Prostate gland (tissue), 2 donors: ENCODE results near the gene IGLL5. TPM values are rescaled to one million over a fixed set of nuclear protein-coding genes. Genes with fewer than 3 reads are reported as not detected.
A peak's percentile ranks its signal among the peaks of the same experiment; 100 is the strongest.

Source experiments
- DNase-seq: peaks from one replicate; pipeline ENCODE4 v3.0.0-alpha.2; 2019; ENCODE audit warnings: low spot score
- H3K27ac ChIP-seq, 2 donors: fragments of 200-600 bp; sonication (generic); 2 replicates each; pipeline ENCODE4 v1.5.1; 2017 to 2019
- H3K27me3 ChIP-seq: fragments of 200-600 bp; sonication (generic); replicated peaks from 2 replicates; pipeline ENCODE4 v1.5.1; 2019; ENCODE audit not compliant: insufficient read depth
- H3K36me3 ChIP-seq, 2 donors: fragments of 200-600 bp; sonication (generic); 1 replicate in 1 of 2; 2 replicates in 1 of 2; pipeline versions ENCODE4 v1.5.1 to v1.8.1; 2017 to 2019
- H3K4me1 ChIP-seq: fragments of 200-600 bp; sonication (generic); replicated peaks from 2 replicates; pipeline ENCODE4 v1.5.1; 2019
- H3K4me3 ChIP-seq, 2 donors: fragments of 200-600 bp; sonication (generic); 2 replicates each; pipeline ENCODE4 v1.5.1; 2017 to 2019
- H3K9me3 ChIP-seq: fragments of 200-600 bp; sonication (generic); 2 replicates; pipeline ENCODE4 v1.5.1; 2017
- POLR2A ChIP-seq: fragments of 450-650 bp; IDR thresholded peaks from one replicate; pipeline ENCODE4 v1.6.1; 2016; ENCODE audit warnings: antibody characterized with exemption, mild to moderate bottlenecking
- POLR2AphosphoS5 ChIP-seq: sonication (generic); formaldehyde crosslinking; IDR thresholded peaks from one replicate; pipeline ENCODE4 v1.6.1; 2017; ENCODE audit warnings: antibody characterized with exemption
- WGBS: methylation state at CpG from one replicate; pipeline ENCODE4 v1.1.5; 2018; 5-methylcytosine and 5-hydroxymethylcytosine counted together
- intact Hi-C: fragments of 100-400 bp; cut with DNase I; formaldehyde crosslinking; loops from one replicate; pipeline ENCODE4 v1.14.2; 2022
- microRNA-seq: library from miRNA; unstranded; fragments of <30 nt; microRNA quantifications from one replicate; pipeline ENCODE4, GENCODE V29; 2016
- small RNA-seq, 2 donors: library from RNA; depleted of rRNA; stranded (forward); fragments of <200 nt; gene quantifications; one replicate each; pipeline ENCODE3, GENCODE V24; 2016
- total RNA-seq, 2 donors: library from RNA; depleted of rRNA; stranded (reverse); fragments of >200 nt; gene quantifications; one replicate each; pipeline ENCODE4 v1.1.0, GENCODE V29; 2016
- TF ChIP-seq, protein P1 (sequence below), 4 experiments: fragments of 200-600 bp in 2 of 4; fragments of 450-650 bp in 2 of 4; sonication (generic) in 2 of 4; IDR thresholded peaks; 1 replicate in 3 of 4; 2 replicates in 1 of 4; pipeline ENCODE4 v1.5.1; 2016 to 2019; ENCODE audit warnings: antibody characterized with exemption in 4 of 4, mild to moderate bottlenecking in 2 of 4, moderate library complexity in 2 of 4

IGLL5 gene
- total RNA-seq, 2 donors from 2014 or later, result not detected

DNA sequence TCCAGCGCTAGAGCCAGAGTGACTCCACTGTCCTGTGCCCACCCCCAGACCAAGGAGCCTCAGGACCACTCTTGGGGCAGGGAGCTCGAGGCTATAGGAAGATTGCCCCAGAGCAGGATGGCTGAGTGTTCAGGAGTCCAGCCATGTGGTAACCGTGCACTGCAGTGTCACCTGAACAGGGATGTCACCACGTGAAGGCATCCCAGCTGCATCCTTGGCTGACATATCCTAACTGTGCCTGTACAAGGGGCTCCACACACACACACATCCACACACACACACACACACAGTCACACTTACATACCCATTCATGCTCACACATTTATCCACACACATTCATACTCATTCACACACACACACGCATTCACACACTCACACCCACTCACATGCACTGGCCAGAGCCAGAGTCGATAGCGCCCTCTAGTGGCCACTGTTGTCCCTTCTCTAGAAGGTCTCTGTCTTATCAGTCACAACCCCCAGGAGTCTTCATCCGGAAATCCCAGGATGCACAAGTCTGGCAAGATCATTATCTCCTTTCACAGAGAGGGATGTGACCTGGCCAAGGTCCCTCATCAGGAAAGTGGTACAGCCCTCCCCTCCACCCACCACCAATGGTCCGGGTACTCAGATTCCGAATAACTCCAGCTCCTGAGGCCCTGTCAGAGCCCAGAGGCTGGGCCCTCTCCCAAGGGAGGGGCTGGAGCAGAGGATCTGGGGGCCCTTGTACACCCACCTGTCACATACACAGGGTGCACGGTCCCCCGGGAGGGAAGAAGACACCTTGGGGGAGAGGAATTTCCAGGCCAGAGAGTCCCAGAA is 55.1 kb downstream of the IGLL5 start:
- H3K9me3 ChIP-seq, result no peaks in the 10 kb centered on the region
- no peaks in the 10 kb centered on the region for H3K36me3 ChIP-seq
- no peaks in the 10 kb centered on the region for H3K4me1 ChIP-seq
- H3K4me3 ChIP-seq, result no peak overlapping the region
- intact Hi-C loops, result no loop called here
- DNase-seq, result no peak
- no peaks in the 10 kb centered on the region for H3K27me3 ChIP-seq
- no peak overlapping the region for H3K27ac ChIP-seq
- TF ChIP-seq, protein P1, sequence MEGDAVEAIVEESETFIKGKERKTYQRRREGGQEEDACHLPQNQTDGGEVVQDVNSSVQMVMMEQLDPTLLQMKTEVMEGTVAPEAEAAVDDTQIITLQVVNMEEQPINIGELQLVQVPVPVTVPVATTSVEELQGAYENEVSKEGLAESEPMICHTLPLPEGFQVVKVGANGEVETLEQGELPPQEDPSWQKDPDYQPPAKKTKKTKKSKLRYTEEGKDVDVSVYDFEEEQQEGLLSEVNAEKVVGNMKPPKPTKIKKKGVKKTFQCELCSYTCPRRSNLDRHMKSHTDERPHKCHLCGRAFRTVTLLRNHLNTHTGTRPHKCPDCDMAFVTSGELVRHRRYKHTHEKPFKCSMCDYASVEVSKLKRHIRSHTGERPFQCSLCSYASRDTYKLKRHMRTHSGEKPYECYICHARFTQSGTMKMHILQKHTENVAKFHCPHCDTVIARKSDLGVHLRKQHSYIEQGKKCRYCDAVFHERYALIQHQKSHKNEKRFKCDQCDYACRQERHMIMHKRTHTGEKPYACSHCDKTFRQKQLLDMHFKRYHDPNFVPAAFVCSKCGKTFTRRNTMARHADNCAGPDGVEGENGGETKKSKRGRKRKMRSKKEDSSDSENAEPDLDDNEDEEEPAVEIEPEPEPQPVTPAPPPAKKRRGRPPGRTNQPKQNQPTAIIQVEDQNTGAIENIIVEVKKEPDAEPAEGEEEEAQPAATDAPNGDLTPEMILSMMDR (IDR thresholded peaks at IDR 0.05), result peak in 3 of 4 experiments; percentile 50 to 68 (median 52)
- TF ChIP-seq POLR2A, result no peak
- WGBS, result 54% methylated on average over 12 of the region's 12 CpGs

DNA sequence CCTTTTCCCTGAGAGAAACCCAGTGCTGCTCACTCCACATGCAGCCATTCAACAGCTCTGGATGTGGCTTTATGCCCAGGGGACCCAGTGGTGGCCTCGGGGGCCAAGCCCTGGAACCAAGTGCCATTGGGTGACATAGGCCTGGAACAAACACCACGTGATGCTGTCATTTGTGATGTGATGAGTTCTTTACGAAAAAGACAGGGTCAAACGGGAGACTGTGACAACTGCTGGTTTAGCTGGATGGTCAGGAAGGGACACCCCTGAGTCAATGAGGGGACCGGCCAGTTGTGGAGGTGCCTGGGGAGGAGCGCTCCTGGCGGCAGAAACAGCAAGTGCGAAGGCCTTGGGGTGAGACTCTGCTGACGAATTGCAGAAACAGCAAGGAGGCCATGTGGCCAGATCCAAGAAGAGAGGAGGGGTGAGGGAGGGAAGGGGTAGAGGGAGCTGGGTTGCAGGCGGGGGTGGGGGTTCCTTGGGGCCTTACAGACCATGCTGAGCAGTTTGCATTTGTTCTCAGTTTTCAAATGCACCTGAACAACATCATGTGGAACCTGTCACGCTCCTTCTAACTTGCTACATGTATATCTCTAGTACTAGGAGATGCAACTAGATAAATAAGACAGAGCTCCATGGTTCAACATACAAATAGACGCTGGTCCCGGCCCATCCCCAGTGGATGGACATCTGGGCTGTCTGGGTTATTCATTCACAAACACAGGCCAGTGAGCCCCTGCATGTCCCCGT is 56.1 kb downstream of the IGLL5 start:
- intact Hi-C loops, result no loop called here
- DNase-seq, result no peak
- no peaks in the 10 kb centered on the region for H3K4me1 ChIP-seq
- TF ChIP-seq, protein P1 (IDR thresholded peaks at IDR 0.05), result no peak
- TF ChIP-seq POLR2A (no peak), POLR2AphosphoS5 (no peak)
- H3K36me3 ChIP-seq, result no peaks in the 10 kb centered on the region
- H3K9me3 ChIP-seq, result no peaks in the 10 kb centered on the region
- H3K27ac ChIP-seq, result no peak overlapping the region
- no peaks in the 10 kb centered on the region for H3K27me3 ChIP-seq
- WGBS, result 89% methylated on average over 14 of the region's 14 CpGs
- H3K4me3 ChIP-seq, result no peak overlapping the region

DNA sequence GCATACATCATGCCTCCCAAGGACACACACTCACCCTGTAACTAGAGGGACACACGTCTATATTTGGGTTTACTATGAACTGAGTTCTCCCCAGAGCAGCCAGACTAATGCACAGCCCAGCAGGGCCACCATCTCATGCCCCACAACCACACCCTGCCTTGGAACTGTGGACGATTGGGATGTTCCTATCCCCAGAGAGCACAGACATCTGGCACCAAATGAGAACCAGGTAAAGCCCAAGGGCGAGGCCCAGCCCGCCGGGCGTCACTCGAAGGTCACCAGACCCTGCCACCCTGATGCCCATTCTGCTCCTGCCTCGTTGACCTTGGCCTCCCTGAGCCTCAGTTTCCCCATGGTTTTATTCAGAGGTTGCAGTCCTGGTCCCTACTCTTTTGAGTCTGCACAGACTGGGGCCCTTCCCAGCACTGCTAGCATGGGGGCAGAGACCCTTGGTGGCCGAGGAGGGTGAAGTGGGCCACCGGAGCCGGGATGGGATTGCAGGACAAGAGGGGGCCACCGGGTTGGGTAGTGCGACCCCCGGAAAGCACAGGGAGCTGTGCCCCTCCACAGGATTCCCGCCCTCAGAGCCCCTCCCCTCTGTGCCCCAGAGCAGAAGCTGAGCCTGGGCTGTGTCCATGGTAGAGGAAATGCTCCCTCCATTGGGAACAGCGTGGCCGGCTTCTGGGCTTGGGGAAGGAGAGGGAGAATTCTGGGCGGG is 56.8 kb downstream of the IGLL5 start:
- H3K27ac ChIP-seq, result no peak overlapping the region
- no peaks in the 10 kb centered on the region for H3K4me1 ChIP-seq
- H3K36me3 ChIP-seq, result no peaks in the 10 kb centered on the region
- no peak overlapping the region for H3K4me3 ChIP-seq
- no peak for DNase-seq
- WGBS, result 89% methylated on average over 18 of the region's 18 CpGs
- TF ChIP-seq POLR2AphosphoS5 (no peak), POLR2A (no peak)
- TF ChIP-seq, protein P1 (IDR thresholded peaks at IDR 0.05), result no peak
- intact Hi-C loops, result no loop called here
- H3K9me3 ChIP-seq, result no peaks in the 10 kb centered on the region
- H3K27me3 ChIP-seq, result no peaks in the 10 kb centered on the region

DNA sequence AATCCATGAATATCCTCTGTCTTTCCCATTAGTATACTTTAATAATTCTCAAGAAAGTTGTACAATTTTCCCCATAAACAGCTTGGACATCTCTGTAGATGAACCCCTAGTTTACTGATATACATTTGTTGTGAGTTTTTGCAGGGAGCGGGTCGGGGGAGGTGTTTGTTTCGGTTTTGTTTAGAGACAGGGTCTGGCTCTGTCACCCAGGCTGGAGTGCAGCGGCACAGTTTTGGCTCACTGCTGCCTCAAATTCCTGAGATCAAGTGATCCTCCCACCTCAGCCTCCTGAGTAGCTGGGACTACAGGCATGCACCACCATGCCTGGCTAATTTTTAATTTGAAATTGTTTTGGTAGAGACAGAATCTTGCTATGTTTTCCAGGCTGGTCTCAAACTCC is 57.6 kb downstream of the IGLL5 start:
- TF ChIP-seq, protein P1 (IDR thresholded peaks at IDR 0.05), result no peak
- TF ChIP-seq POLR2A, result no peak
- no peak for TF ChIP-seq POLR2AphosphoS5
- no peaks in the 10 kb centered on the region for H3K9me3 ChIP-seq
- no peak overlapping the region for H3K27ac ChIP-seq
- 78% methylated on average over 4 of the region's 4 CpGs for WGBS
- H3K4me3 ChIP-seq, result no peak overlapping the region
- H3K36me3 ChIP-seq, result no peaks in the 10 kb centered on the region
- DNase-seq, result no peak
- no peaks in the 10 kb centered on the region for H3K4me1 ChIP-seq
- no peaks in the 10 kb centered on the region for H3K27me3 ChIP-seq
- intact Hi-C loops, result no loop called here

Small RNA genes lying within 50 kb of the gene (microRNA-seq; reads per million reads assigned to microRNA genes)
- gene MIR5571, result not detected

Small RNA genes lying within 50 kb of the gene (small RNA-seq; reads per million reads assigned to genes)
- gene IGLC4, result 0 reads per million in 2 donors
- 0 reads per million in 2 donors for gene IGLC5
- gene IGLJ1, result 0 reads per million in 2 donors
- gene IGLJ2, result 0 reads per million in 2 donors
- gene IGLJ3, result 0 reads per million in 2 donors
- 0 reads per million in 2 donors for gene IGLJ4
- gene IGLJ5, result 0 reads per million in 2 donors
- gene IGLJ6, result 0 reads per million in 2 donors
- 0 reads per million in 2 donors for gene IGLJ7
- gene IGLV2-5, result 0 reads per million in 2 donors
- gene IGLV3-2, result 0 reads per million in 2 donors
- gene IGLV3-4, result 0 reads per million in 2 donors
- gene IGLV3-6, result 0 reads per million in 2 donors
- 0 reads per million in 2 donors for gene IGLV3-7
- gene MIR5571, result 0 reads per million in 2 donors

Other genes starting within 250 kb of the IGLL5 start
- 1 to 10 TPM in 1 of 2 donors, not detected in 1; 1.4 TPM for gene GGTLC2, start 243.2 kb upstream of the IGLL5 start, total RNA-seq
- 10 to 100 TPM in 1 of 2 donors, 1 to 10 TPM in 1; 5.7 to 22.6 TPM for gene GNAZ, start 182.7 kb downstream of the IGLL5 start, total RNA-seq